OCI-LY3 (cell line): Measurements from ENCODE around the gene BMPER.

ENCODE experiments used
- CTCF ChIP-seq: fragments of 200-600, 300-600 bp; sonication (generic); IDR thresholded peaks from 2 replicates; pipeline ENCODE4 v1.5.1; 2014; ENCODE audit warnings: antibody characterized with exemption, low read length, low read depth
- EZH2phosphoT487 ChIP-seq: fragments of 200-600 bp; shearing (Covaris generic); IDR thresholded peaks from 2 replicates; pipeline ENCODE4 v1.6.1; 2018; ENCODE audit warnings: antibody characterized with exemption, mixed run types, low read depth

DNA sequence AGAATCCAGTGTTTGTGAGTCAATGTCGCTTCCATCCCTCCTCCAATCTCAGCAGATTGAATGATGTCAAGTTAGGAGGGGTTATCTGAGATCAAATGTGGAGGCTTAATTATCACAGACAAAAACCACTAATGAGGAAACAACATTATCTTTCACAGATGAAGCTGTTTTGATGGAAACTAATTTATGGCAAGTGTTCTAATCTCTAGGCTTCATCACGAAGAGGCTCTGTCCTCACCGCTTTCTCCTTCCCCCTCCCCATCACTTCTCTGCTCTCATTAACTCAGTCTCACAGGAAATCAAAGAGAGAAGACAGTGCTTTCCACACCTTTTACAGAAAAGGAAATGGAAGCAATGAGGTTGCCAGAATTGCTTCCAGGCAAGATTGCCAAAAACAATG, 283.7 kb downstream of the BMPER start:
- no peak for TF ChIP-seq EZH2phosphoT487
- TF ChIP-seq CTCF: no peak
